GM21423 (cell line): Measurements from ENCODE around the gene AP1G1.
A peak's percentile ranks its signal among the peaks of the same experiment; 100 is the strongest.

ENCODE experiments used
- ATAC-seq: cut with Tn5 transposase; IDR thresholded peaks from one replicate; pipeline ENCODE4 v1.9.1; 2021; ENCODE audit warnings: mild to moderate bottlenecking, moderate library complexity; ENCODE audit not compliant: unreplicated experiment

Gene AP1G1

GRCh38 chr16:71762186-71762585 is 46.4 kb downstream of the AP1G1 start:
- ATAC-seq, result no peak

- ATAC-seq, result no peak
Measured at GRCh38 chr16:71761097-71761496, 47.5 kb downstream of the AP1G1 start.

- ATAC-seq, result no peak
Measured at GRCh38 chr16:71758293-71758760, 50.3 kb downstream of the AP1G1 start.

- ATAC-seq, result no peak
Measured at GRCh38 chr16:71754652-71755051, 54.0 kb downstream of the AP1G1 start.

GRCh38 chr16:71754108-71754507 is 54.5 kb downstream of the AP1G1 start:
- ATAC-seq, result no peak

GRCh38 chr16:71748226-71748625 is 60.4 kb downstream of the AP1G1 start:
- ATAC-seq, result no peak

- no peak for ATAC-seq
Measured at GRCh38 chr16:71746442-71747046, 62.1 kb downstream of the AP1G1 start.

- no peak for ATAC-seq
Measured at GRCh38 chr16:71738855-71739254, 69.8 kb downstream of the AP1G1 start.

GRCh38 chr16:71737501-71737900 is 71.1 kb downstream of the AP1G1 start:
- ATAC-seq, result no peak

- no peak for ATAC-seq
Measured at GRCh38 chr16:71734511-71734910, 74.1 kb downstream of the AP1G1 start.

GRCh38 chr16:71732587-71732986 is 76.0 kb downstream of the AP1G1 start:
- no peak for ATAC-seq

GRCh38 chr16:71727551-71728324 is 80.9 kb downstream of the AP1G1 start:
- no peak for ATAC-seq

- ATAC-seq, result no peak
Measured at GRCh38 chr16:71726476-71727315, 81.9 kb downstream of the AP1G1 start.

- ATAC-seq, result no peak
Measured at GRCh38 chr16:71724320-71724751, 84.3 kb downstream of the AP1G1 start, which contains the start of gene PHLPP2. Gene PHLPP2 (minus strand): TSS chr16:71724701. CDS start chr16:71714795, 9,906 bp downstream.

GRCh38 chr16:71723537-71724319 is 84.9 kb downstream of the AP1G1 start:
- peak; percentile 73 for ATAC-seq

GRCh38 chr16:71722801-71723536 is 85.7 kb downstream of the AP1G1 start:
- peak; percentile 32 for ATAC-seq

GRCh38 chr16:71721066-71721740 is 87.4 kb downstream of the AP1G1 start:
- ATAC-seq, result no peak

GRCh38 chr16:71712501-71712900 is 96.1 kb downstream of the AP1G1 start:
- no peak for ATAC-seq

GRCh38 chr16:71711789-71712188 is 96.8 kb downstream of the AP1G1 start:
- ATAC-seq, result no peak
